Activated B cell treated with CpG ODN at 0.5 μM for 24 hours (primary cell): ENCODE measurements around the gene FEV. TPM values are rescaled to one million over a fixed set of nuclear protein-coding genes. Genes with fewer than 3 reads are reported as not detected.

Experiments
- ATAC-seq: fragments of 200-7000 bp; cut with Tn5 transposase; one replicate; pipeline ENCODE4 v1.10.0; 2021; ENCODE audit warnings: low read depth, mild to moderate bottlenecking, moderate library complexity
- CTCF ChIA-PET: fragments of 350-600 bp; sonication (Branson Sonifier 250); formaldehyde crosslinking; loops from one replicate; lab custom pipeline; 2021; ENCODE audit warnings: antibody characterized with exemption; lab: Charles Lee
- POLR2A ChIA-PET: fragments of 350-600 bp; sonication (Branson Sonifier 250); formaldehyde crosslinking; loops from one replicate; lab custom pipeline; 2021; ENCODE audit warnings: antibody characterized with exemption; lab: Charles Lee
- DNase-seq: peaks from one replicate; pipeline ENCODE4 v3.0.0; 2022
- H3K27ac Mint-ChIP-seq: one replicate; pipeline ENCODE4 v1.8.0; 2020; ENCODE audit warnings: mixed read lengths
- H3K27me3 Mint-ChIP-seq: one replicate; pipeline ENCODE4 v1.8.0; 2021; ENCODE audit warnings: mixed read lengths
- H3K36me3 Mint-ChIP-seq: one replicate; pipeline ENCODE4 v1.8.0; 2021; ENCODE audit warnings: low read depth, mixed read lengths
- H3K4me1 Mint-ChIP-seq: one replicate; pipeline ENCODE4 v1.8.0; 2021; ENCODE audit warnings: mixed read lengths
- H3K4me3 Mint-ChIP-seq: one replicate; pipeline ENCODE4 v1.8.0; 2020; ENCODE audit warnings: mild to moderate bottlenecking, mixed read lengths
- H3K9me3 Mint-ChIP-seq: one replicate; pipeline ENCODE4 v1.8.0; 2020; ENCODE audit warnings: mixed read lengths
- CTCF ChIP-seq: fragments of 200-600 bp; IDR thresholded peaks from one replicate; pipeline ENCODE4 v1.8.0; 2022; ENCODE audit warnings: antibody characterized with exemption, mild to moderate bottlenecking
- intact Hi-C: fragments of 100-400 bp; cut with micrococcal nuclease; formaldehyde crosslinking; loops from one replicate; pipeline ENCODE4 v1.15.1; 2024
- total RNA-seq: library from RNA; stranded (reverse); gene quantifications from 2 replicates; pipeline ENCODE4 v1.2.3, GENCODE V29; 2022

FEV gene
- total RNA-seq, 1 donor from 2014 or later, result not detected

GRCh38 chr2:218983263-218983933 lies 1.6 kb downstream of the FEV start:
- Mint-ChIP-seq H3K27ac (no peak overlapping the region), H3K4me1 (peaks cover 34% of the 10 kb centered on the region), H3K27me3 (peaks cover 60% of the 10 kb centered on the region), H3K4me3 (no peak overlapping the region), H3K36me3 (no peaks in the 10 kb centered on the region), H3K9me3 (no peaks in the 10 kb centered on the region)
- ChIA-PET CTCF (interaction anchor here (1.7 to 5.1 kb wide), 2 partner anchors 13 to 107 kb away, joined by 10 to 25 read pairs; no protein-coding TSS in a partner anchor), POLR2A (no interaction called here)
- no peak for ATAC-seq
- DNase-seq, result no peak
- TF ChIP-seq CTCF, result no peak
- intact Hi-C loops, result loop anchor here (5.0 kb wide), 2 partner anchors 74 to 134 kb away; no protein-coding TSS in a partner anchor

- Mint-ChIP-seq H3K4me3 (peak overlapping the region; percentile 59), H3K9me3 (no peaks in the 10 kb centered on the region), H3K4me1 (peaks cover 34% of the 10 kb centered on the region), H3K36me3 (no peaks in the 10 kb centered on the region), H3K27ac (no peak overlapping the region), H3K27me3 (peaks cover 56% of the 10 kb centered on the region)
- ATAC-seq (no peak), DNase-seq (no peak)
- intact Hi-C loops, result loop anchor here (5.0 kb wide), 2 partner anchors 75 to 135 kb away; no protein-coding TSS in a partner anchor
- no peak for TF ChIP-seq CTCF
- POLR2A ChIA-PET, result interaction anchor here (0.6 kb wide), 1 partner anchor 132 kb away, joined by 8 read pairs; no protein-coding TSS in a partner anchor
- CTCF ChIA-PET, result interaction anchor here (1.2 to 5.1 kb wide), 5 partner anchors 13 to 173 kb away, joined by 3 to 25 read pairs (median 5); no protein-coding TSS in a partner anchor
Measured at GRCh38 chr2:218982586-218983262, 2.3 kb downstream of the FEV start.

- DNase-seq (peak; percentile 37), ATAC-seq (no peak)
- Mint-ChIP-seq H3K36me3 (no peaks in the 10 kb centered on the region), H3K4me1 (peaks cover 34% of the 10 kb centered on the region), H3K27me3 (peaks cover 55% of the 10 kb centered on the region), H3K27ac (no peak overlapping the region), H3K9me3 (no peaks in the 10 kb centered on the region), H3K4me3 (peak overlapping the region; percentile 59)
- CTCF ChIA-PET, result interaction anchor here (0.9 to 5.1 kb wide), 7 partner anchors 14 to 174 kb away, joined by 3 to 25 read pairs (median 4); no protein-coding TSS in a partner anchor
- intact Hi-C loops, result loop anchor here (1.0 to 5.0 kb wide), 4 partner anchors 21 to 135 kb away; no protein-coding TSS in a partner anchor
- POLR2A ChIA-PET, result interaction anchor here (0.6 kb wide), 1 partner anchor 132 kb away, joined by 8 read pairs; no protein-coding TSS in a partner anchor
- TF ChIP-seq CTCF, result no peak
Measured at GRCh38 chr2:218981881-218982585, 3.0 kb downstream of the FEV start.

GRCh38 chr2:218981390-218981880 lies 3.5 kb downstream of the FEV start:
- intact Hi-C loops, result loop anchor here (1.0 to 5.0 kb wide), 4 partner anchors 21 to 136 kb away; no protein-coding TSS in a partner anchor
- Mint-ChIP-seq H3K36me3 (no peaks in the 10 kb centered on the region), H3K27me3 (peaks cover 55% of the 10 kb centered on the region), H3K4me1 (peaks cover 34% of the 10 kb centered on the region), H3K9me3 (no peaks in the 10 kb centered on the region), H3K27ac (no peak overlapping the region), H3K4me3 (peak overlapping the region; percentile 77)
- POLR2A ChIA-PET, result no interaction called here
- ATAC-seq (no peak), DNase-seq (no peak)
- CTCF ChIA-PET, result interaction anchor here (0.9 to 5.1 kb wide), 10 partner anchors 9 to 175 kb away, joined by 3 to 25 read pairs (median 5); partner anchors contain the start of gene CDK5R2
- no peak for TF ChIP-seq CTCF
